ENCODE data around the gene USP25.
"Not testable (repeated sequence)": the region's sequence is repeated elsewhere in the genome, so short reads cannot be mapped to it uniquely, and the experiment has no call there.

The USP25 gene

GRCh38 chr21:15732996-15733329 lies 3.2 kb downstream of the USP25 start:
- no peak for DNase-seq (ENCODE audit: low read depth)

- no peak for DNase-seq (ENCODE audit: low read depth)
These were observed 5.6 kb downstream of the USP25 start for GRCh38 chr21:15735409-15735808.

GRCh38 chr21:15735931-15736330 lies 6.1 kb downstream of the USP25 start:
- not testable (repeated sequence) for DNase-seq (ENCODE audit: low read depth)

- not testable (repeated sequence) for DNase-seq (ENCODE audit: low read depth)
These were observed 9.0 kb downstream of the USP25 start for GRCh38 chr21:15738779-15739178.

GRCh38 chr21:15740383-15740782 lies 10.6 kb downstream of the USP25 start:
- DNase-seq (ENCODE audit: low read depth), result no peak

GRCh38 chr21:15741510-15741909 lies 11.7 kb downstream of the USP25 start:
- no peak for DNase-seq (ENCODE audit: low read depth)

GRCh38 chr21:15742052-15742670 lies 12.4 kb downstream of the USP25 start:
- no peak for DNase-seq (ENCODE audit: low read depth)

GRCh38 chr21:15742694-15743093 lies 12.9 kb downstream of the USP25 start:
- DNase-seq (ENCODE audit: low read depth), result no peak

GRCh38 chr21:15743593-15743992 lies 13.8 kb downstream of the USP25 start:
- no peak for DNase-seq (ENCODE audit: low read depth)

GRCh38 chr21:15744926-15745325 lies 15.1 kb downstream of the USP25 start:
- DNase-seq (ENCODE audit: low read depth), result no peak

- no peak for DNase-seq (ENCODE audit: low read depth)
These were observed 18.8 kb downstream of the USP25 start for GRCh38 chr21:15748586-15748985.

GRCh38 chr21:15749082-15749860 lies 19.5 kb downstream of the USP25 start:
- no peak for DNase-seq (ENCODE audit: low read depth)

GRCh38 chr21:15749861-15750159 lies 20.0 kb downstream of the USP25 start:
- DNase-seq (ENCODE audit: low read depth), result no peak

GRCh38 chr21:15751037-15751436 lies 21.3 kb downstream of the USP25 start:
- DNase-seq (ENCODE audit: low read depth), result no peak

GRCh38 chr21:15751546-15751945 lies 21.8 kb downstream of the USP25 start:
- no peak for DNase-seq (ENCODE audit: low read depth)

GRCh38 chr21:15752763-15753407 lies 23.1 kb downstream of the USP25 start:
- no peak for DNase-seq (ENCODE audit: low read depth)

- DNase-seq (ENCODE audit: low read depth), result no peak
These were observed 24.0 kb downstream of the USP25 start for GRCh38 chr21:15753741-15754140.

GRCh38 chr21:15754640-15755039 lies 24.9 kb downstream of the USP25 start:
- DNase-seq (ENCODE audit: low read depth), result no peak

- no peak for DNase-seq (ENCODE audit: low read depth)
These were observed 25.3 kb downstream of the USP25 start for GRCh38 chr21:15755125-15755524.

GRCh38 chr21:15759469-15759868 lies 29.7 kb downstream of the USP25 start:
- DNase-seq (ENCODE audit: low read depth), result no peak

GRCh38 chr21:15761507-15762100 lies 31.8 kb downstream of the USP25 start:
- DNase-seq (ENCODE audit: low read depth), result no peak

GRCh38 chr21:15763359-15763758 lies 33.6 kb downstream of the USP25 start:
- DNase-seq (ENCODE audit: low read depth), result no peak

- DNase-seq (ENCODE audit: low read depth), result no peak
These were observed 35.1 kb downstream of the USP25 start for GRCh38 chr21:15764878-15765277.
